HG03139 (cell line): ENCODE measurements around the gene SEMA3C.

Experiments
- ATAC-seq: cut with Tn5 transposase; IDR thresholded peaks from one replicate; pipeline ENCODE4 v1.9.1; 2021; ENCODE audit not compliant: unreplicated experiment

The SEMA3C gene

GRCh38 chr7:80918909-80919721, at the start of gene SEMA3C:
TSS of gene SEMA3C (minus strand) at chr7:80919051. CDS start at chr7:80916781, 2,270 bp downstream.
- ATAC-seq, result peak; percentile 77

- ATAC-seq, result no peak
These were observed 49.8 kb upstream of the SEMA3C start for GRCh38 chr7:80968606-80969005.

GRCh38 chr7:80967917-80968297, 49.1 kb upstream of the SEMA3C start:
- no peak for ATAC-seq

GRCh38 chr7:80967071-80967916, 48.4 kb upstream of the SEMA3C start:
- ATAC-seq, result no peak

- no peak for ATAC-seq
These were observed 41.5 kb upstream of the SEMA3C start for GRCh38 chr7:80960244-80960795.

- ATAC-seq, result no peak
These were observed 38.5 kb upstream of the SEMA3C start for GRCh38 chr7:80957226-80957777.

GRCh38 chr7:80954191-80954590, 35.3 kb upstream of the SEMA3C start:
- ATAC-seq, result no peak

- no peak for ATAC-seq
These were observed 31.7 kb upstream of the SEMA3C start for GRCh38 chr7:80950550-80950967.

GRCh38 chr7:80949449-80949848, 30.6 kb upstream of the SEMA3C start:
- no peak for ATAC-seq

GRCh38 chr7:80946858-80947257, 28.0 kb upstream of the SEMA3C start:
- ATAC-seq, result no peak

GRCh38 chr7:80945976-80946375, 27.1 kb upstream of the SEMA3C start:
- no peak for ATAC-seq

GRCh38 chr7:80943342-80943741, 24.5 kb upstream of the SEMA3C start:
- no peak for ATAC-seq

- ATAC-seq, result no peak
These were observed 23.6 kb upstream of the SEMA3C start for GRCh38 chr7:80942261-80943041.

- ATAC-seq, result no peak
These were observed 22.4 kb upstream of the SEMA3C start for GRCh38 chr7:80941208-80941758.

- ATAC-seq, result no peak
These were observed 21.8 kb upstream of the SEMA3C start for GRCh38 chr7:80940539-80941207.

GRCh38 chr7:80937336-80937735, 18.5 kb upstream of the SEMA3C start:
- ATAC-seq, result no peak

GRCh38 chr7:80935991-80936780, 17.3 kb upstream of the SEMA3C start:
- ATAC-seq, result no peak

GRCh38 chr7:80934321-80934720, 15.5 kb upstream of the SEMA3C start:
- no peak for ATAC-seq

GRCh38 chr7:80932536-80932935, 13.7 kb upstream of the SEMA3C start:
- no peak for ATAC-seq
